HFF-Myc (cell line): Measurements from ENCODE around the gene IFI27L2.

Experiments used
- DNase-seq: peaks from one replicate; pipeline ENCODE4 v3.0.0-alpha.2; 2011; ENCODE audit warnings: low read depth; ENCODE audit errors: extremely low read depth
- H3K4me3 ChIP-seq: replicated peaks from 2 replicates; pipeline ENCODE4 v1.5.1; 2011; ENCODE audit warnings: low read depth, mild to moderate bottlenecking, control low read depth, low read length
- TF ChIP-seq, protein P1 (sequence below): IDR thresholded peaks from 2 replicates; pipeline ENCODE4 v1.5.1; 2012; ENCODE audit warnings: mild to moderate bottlenecking, low read depth, low read length, control low read depth; ENCODE audit errors: missing control alignments

Gene IFI27L2, protein sequence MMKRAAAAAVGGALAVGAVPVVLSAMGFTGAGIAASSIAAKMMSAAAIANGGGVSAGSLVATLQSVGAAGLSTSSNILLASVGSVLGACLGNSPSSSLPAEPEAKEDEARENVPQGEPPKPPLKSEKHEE

DNA sequence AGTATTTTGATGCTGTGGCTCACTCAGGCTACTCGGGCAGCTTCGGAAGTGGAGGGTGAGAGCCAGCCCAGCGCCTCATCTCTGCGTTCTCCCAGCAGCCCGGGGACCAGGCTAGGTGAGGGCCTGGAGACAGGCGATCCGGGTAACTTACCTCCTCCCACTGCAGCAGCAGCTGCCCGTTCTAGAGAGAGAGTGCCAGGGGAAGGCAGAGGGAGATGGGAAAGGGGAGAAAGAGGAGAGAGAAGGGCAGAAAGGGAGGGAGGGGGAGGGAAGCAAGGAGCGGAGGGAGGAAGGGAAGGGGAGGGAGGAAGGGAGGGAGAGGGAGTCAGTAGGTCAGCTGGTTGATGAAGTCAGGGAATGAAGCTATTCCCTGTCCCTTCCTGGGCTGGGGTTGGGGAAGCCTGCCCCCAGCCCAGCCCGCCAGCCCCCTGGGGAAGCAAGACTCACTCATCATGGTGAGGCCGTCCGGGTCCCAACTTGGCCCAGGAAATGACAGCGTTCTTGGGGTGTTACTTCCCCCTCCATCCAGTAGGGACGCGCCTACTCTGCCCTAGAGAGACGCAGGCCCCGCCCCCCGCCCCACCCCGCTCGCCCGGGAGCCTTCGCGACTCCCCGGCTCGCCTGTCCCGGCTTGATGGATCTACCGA lies at the start of gene IFI27L2:
IFI27L2 (minus strand) TSS at position 494 of the 647 bp plus-strand sequence; CDS start at position 454, 40 bp downstream.
- DNase-seq, result no peak
- peak within 1 kb of the TSS; percentile 49 for H3K4me3 ChIP-seq
- TF ChIP-seq, protein P1, sequence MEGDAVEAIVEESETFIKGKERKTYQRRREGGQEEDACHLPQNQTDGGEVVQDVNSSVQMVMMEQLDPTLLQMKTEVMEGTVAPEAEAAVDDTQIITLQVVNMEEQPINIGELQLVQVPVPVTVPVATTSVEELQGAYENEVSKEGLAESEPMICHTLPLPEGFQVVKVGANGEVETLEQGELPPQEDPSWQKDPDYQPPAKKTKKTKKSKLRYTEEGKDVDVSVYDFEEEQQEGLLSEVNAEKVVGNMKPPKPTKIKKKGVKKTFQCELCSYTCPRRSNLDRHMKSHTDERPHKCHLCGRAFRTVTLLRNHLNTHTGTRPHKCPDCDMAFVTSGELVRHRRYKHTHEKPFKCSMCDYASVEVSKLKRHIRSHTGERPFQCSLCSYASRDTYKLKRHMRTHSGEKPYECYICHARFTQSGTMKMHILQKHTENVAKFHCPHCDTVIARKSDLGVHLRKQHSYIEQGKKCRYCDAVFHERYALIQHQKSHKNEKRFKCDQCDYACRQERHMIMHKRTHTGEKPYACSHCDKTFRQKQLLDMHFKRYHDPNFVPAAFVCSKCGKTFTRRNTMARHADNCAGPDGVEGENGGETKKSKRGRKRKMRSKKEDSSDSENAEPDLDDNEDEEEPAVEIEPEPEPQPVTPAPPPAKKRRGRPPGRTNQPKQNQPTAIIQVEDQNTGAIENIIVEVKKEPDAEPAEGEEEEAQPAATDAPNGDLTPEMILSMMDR, result no peak

DNA sequence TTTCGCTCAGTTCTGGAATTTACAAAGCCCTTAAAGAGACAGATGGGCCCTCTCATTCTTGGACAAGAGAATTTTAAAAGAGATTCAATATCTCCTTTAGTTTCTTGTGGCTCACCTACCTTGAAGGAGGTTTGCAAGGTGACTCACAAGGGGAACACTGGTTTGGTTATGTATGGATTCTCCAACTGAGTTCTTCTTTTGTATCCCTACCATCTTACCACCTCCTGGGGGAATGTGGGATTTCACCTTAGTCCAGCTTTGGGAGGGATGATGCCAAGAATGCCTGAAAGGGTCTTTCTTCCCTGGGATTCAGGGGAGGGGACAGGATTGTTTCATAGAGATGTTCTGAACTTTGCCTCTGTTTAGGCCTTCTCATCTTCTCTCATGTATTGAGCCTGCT lies 48.4 kb upstream of the IFI27L2 start:
- no peak overlapping the region for H3K4me3 ChIP-seq
- TF ChIP-seq, protein P1, result no peak
- no peak for DNase-seq

DNA sequence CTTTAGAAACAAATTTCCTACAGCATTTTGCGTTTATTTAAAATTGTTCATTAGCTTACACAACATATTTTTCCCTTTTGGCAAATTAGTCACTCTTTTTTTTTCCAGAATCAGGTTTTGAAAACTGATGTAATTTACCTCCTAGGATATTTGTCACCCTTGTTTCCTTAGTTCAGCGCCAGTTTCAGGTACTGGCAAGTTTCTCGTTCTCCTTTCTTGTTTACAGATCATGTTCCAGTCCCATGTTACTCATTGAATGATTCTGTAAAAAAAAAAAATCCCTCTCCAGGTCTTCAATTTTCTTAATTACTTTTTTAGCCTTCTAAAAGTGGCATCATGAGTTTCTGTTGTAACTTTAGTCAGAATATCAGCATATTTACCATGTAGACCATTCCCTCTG lies 47.4 kb upstream of the IFI27L2 start:
- no peak for DNase-seq
- TF ChIP-seq, protein P1, result no peak
- no peak overlapping the region for H3K4me3 ChIP-seq

DNA sequence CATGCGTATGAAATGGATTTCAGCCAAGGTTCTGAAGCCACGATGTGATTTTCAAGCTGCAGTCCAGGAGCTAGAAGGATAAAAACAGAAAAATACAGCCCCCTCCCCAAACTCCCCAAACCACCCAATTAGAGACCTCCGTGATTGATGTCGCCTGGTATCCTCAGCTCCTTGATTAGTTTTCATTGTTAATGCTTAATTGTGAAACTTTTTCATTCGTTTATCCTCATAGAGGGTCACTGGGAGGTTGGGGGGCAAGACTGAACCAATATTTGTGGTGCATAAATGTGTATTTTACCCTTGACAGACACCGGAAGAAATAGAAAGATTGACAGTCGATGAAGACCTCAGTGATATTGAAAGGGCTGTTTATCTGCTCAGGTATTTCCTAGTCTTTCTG lies 46.3 kb upstream of the IFI27L2 start:
- TF ChIP-seq, protein P1, result no peak
- H3K4me3 ChIP-seq, result no peak overlapping the region
- DNase-seq, result no peak

DNA sequence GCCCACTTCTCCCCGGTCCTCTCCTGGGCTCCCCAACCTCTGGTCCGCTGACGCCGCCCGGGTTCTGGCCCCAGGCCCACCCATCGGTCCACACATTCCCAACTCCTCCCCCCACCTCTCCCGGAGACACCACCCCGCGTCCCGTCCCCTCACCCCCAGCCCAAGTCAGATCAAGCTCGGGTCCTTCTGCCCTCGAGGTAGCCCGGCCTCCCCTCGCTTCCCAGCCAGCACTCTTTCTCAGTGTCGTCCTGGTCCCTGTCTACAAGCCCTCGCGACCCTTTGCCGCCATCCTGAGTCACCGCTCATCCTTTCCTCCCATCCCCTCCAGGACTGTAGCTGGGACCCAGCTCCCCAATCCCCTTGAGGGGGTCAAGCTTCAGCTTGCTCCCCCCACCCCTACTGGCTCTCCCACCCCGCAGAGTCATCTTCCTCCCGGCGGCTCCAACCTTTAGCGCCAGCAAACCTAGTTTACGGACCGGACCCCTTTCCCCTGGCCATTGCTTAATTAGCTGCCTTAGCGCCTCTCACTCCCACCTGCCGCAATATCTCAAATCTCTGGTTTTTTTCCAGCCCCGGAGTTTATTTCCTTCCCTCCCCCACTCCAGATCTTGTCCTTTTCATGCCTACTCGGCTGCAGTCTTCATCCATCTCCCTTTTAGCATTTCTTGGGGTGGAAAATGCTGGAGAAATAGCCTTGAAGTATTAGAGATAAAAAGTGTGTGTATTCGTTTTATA lies 45.8 kb upstream of the IFI27L2 start:
- no peak for DNase-seq
- no peak overlapping the region for H3K4me3 ChIP-seq
- TF ChIP-seq, protein P1, result no peak

DNA sequence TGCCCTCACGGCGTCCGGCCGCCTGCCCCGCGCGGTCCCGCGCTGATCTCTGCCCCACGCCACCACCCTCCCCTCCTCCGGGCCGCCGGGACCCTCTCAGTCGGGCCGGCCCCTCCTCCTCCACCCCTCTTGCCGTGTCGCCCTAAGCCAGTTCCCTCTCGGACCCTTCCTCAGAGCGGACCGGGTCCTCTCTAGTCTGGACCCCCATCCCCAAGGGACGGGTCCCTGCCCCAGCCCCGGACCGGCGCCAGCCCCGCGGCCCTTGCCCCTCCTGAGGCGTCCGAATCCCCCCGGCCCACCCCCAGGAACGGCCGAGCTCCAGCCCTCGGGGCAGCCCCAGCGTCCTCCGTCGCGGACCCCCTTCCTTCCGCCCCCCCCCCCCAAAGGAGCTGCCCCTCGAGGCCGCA lies 45.2 kb upstream of the IFI27L2 start:
- H3K4me3 ChIP-seq, result peak overlapping the region; percentile 32
- DNase-seq, result no peak
- TF ChIP-seq, protein P1, result no peak
